ENCODE measurements around the gene MAGOH. TPM values are rescaled to one million over a fixed set of nuclear protein-coding genes. Genes with fewer than 3 reads are reported as not detected.

The MAGOH gene
- total and polyA plus RNA-seq, 10 of the 15 experiments (the other 5 are each of a cell fraction or from before 2014, with no cell fraction given): 62.6 to 261 (median 89.8) TPM

DNA sequence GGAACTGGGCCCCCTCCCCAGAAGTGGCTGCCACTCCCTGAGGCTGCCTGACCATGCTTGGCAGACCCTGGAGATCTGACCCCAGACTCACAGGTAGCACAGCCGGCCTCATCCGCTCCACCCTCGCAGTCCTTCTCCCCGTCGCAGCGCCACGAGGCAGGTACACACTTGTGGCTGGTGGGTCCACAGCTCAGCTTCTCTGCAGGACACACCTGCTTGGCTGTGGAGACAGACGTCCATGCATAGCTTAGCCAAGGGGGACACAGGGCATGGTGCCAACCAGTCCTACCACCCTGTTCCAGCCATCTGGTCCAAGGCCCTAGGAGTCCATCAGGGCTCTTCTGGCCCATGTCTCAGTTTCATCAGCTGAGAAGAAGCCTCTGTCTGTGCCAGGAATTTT is 42.2 kb upstream of the MAGOH start:
- TF ChIP-seq, protein P1, sequence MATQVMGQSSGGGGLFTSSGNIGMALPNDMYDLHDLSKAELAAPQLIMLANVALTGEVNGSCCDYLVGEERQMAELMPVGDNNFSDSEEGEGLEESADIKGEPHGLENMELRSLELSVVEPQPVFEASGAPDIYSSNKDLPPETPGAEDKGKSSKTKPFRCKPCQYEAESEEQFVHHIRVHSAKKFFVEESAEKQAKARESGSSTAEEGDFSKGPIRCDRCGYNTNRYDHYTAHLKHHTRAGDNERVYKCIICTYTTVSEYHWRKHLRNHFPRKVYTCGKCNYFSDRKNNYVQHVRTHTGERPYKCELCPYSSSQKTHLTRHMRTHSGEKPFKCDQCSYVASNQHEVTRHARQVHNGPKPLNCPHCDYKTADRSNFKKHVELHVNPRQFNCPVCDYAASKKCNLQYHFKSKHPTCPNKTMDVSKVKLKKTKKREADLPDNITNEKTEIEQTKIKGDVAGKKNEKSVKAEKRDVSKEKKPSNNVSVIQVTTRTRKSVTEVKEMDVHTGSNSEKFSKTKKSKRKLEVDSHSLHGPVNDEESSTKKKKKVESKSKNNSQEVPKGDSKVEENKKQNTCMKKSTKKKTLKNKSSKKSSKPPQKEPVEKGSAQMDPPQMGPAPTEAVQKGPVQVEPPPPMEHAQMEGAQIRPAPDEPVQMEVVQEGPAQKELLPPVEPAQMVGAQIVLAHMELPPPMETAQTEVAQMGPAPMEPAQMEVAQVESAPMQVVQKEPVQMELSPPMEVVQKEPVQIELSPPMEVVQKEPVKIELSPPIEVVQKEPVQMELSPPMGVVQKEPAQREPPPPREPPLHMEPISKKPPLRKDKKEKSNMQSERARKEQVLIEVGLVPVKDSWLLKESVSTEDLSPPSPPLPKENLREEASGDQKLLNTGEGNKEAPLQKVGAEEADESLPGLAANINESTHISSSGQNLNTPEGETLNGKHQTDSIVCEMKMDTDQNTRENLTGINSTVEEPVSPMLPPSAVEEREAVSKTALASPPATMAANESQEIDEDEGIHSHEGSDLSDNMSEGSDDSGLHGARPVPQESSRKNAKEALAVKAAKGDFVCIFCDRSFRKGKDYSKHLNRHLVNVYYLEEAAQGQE (IDR thresholded peaks at IDR 0.05; ENCODE audit: low read depth, low read length): no peak
- no peak for TF ChIP-seq IRF3 (IDR thresholded peaks at IDR 0.05)
- no peak for TF ChIP-seq ZNF207 (IDR thresholded peaks at IDR 0.05; ENCODE audit: borderline replicate concordance)
- ChIA-PET POLR2A (interaction anchor here (0.8 kb wide), 1 partner anchor 113 kb away, joined by 3 read pairs; no protein-coding TSS in a partner anchor), SMC1A (ENCODE audit: uncharacterized antibody, unreplicated experiment) (interaction anchor here (3.6 to 5.9 kb wide), 2 partner anchors 11 to 113 kb away, joined by 26 to 107 read pairs; no protein-coding TSS in a partner anchor), CTCF (interaction anchor here (0.6 to 5.8 kb wide), 3 partner anchors 114 to 805 kb away, joined by 3 to 185 read pairs (median 4); no protein-coding TSS in a partner anchor), RAD21 (ENCODE audit: unreplicated experiment) (interaction anchor here (4.6 kb wide), 1 partner anchor 112 kb away, joined by 105 read pairs; no protein-coding TSS in a partner anchor)
- no peak for DNase-seq (ENCODE audit: low read depth, low spot score)
- H3K4me3 ChIP-seq: no peak overlapping the region
- no peak for ATAC-seq
- WGBS (ENCODE audit: insufficient coverage, insufficient replicate concordance, low lambda C conversion rate, missing lambda C conversion rate): 82% methylated on average over 8 of the region's 8 CpGs
- no TSS peak for BruUV-seq (replicated peaks)
- peaks cover 21 to 32% of the 10 kb centered on the region in 2 experiments for H3K36me3 ChIP-seq (ENCODE audit: control insufficient read depth in 2 of 2, insufficient read depth in 2 of 2, low read length in 1 of 2)
- FAIRE-seq: no peak
- no peak overlapping the region for H3K4me2 ChIP-seq (ENCODE audit: control insufficient read depth, insufficient read depth)
- H3K79me2 ChIP-seq (ENCODE audit: control insufficient read depth, insufficient read depth, low read length): no peaks in the 10 kb centered on the region
- no peaks in the 10 kb centered on the region for H4K20me1 ChIP-seq (ENCODE audit: control insufficient read depth, insufficient read depth)
- H3K4me1 ChIP-seq (ENCODE audit: control insufficient read depth, insufficient read depth, low read length): no peaks in the 10 kb centered on the region
- H2AFZ ChIP-seq (ENCODE audit: control insufficient read depth, low read depth, low read length): no peak overlapping the region
- intact Hi-C loops (cut with micrococcal nuclease; ENCODE audit: unreplicated experiment): no loop called here
- H3K9me3 ChIP-seq (replicated peaks; ENCODE audit: control insufficient read depth, insufficient read depth, low read length): no peaks in the 10 kb centered on the region
- no peak overlapping the region for H3K9ac ChIP-seq (ENCODE audit: control insufficient read depth, insufficient read depth, low read length)
- in situ Hi-C loops (cut with MboI): no loop called here
- H3K27ac ChIP-seq (ENCODE audit: control insufficient read depth, insufficient read depth): no peak overlapping the region
- no peaks in the 10 kb centered on the region for H3K27me3 ChIP-seq (replicated peaks in 1 of 2; ENCODE audit: control insufficient read depth in 2 of 2, insufficient read depth in 2 of 2, low read length in 1 of 2)

All from GM12878 (cell line).